Gastrocnemius medialis (tissue), 4 donors: ENCODE data around the gene MPP2.

Experiments used
- CTCF ChIP-seq, 5 experiments: fragments of 450-650 bp in 3 of 5; fragments of 200-600 bp in 2 of 5; sonication (generic) in 2 of 5; IDR thresholded peaks in 4 of 5; conservative IDR thresholded peaks in 1 of 5; 1 replicate in 4 of 5; 2 replicates in 1 of 5; pipeline ENCODE4 v1.5.1; 2016 to 2019; ENCODE audit warnings: antibody characterized with exemption in 5 of 5, mild to moderate bottlenecking in 3 of 5, moderate library complexity in 3 of 5
- POLR2A ChIP-seq, 2 donors: fragments of 450-650 bp; IDR thresholded peaks; one replicate each; pipeline ENCODE4 v1.6.1; 2017; ENCODE audit warnings: antibody characterized with exemption in 2 of 2, mild to moderate bottlenecking in 2 of 2, moderate library complexity in 2 of 2

DNA sequence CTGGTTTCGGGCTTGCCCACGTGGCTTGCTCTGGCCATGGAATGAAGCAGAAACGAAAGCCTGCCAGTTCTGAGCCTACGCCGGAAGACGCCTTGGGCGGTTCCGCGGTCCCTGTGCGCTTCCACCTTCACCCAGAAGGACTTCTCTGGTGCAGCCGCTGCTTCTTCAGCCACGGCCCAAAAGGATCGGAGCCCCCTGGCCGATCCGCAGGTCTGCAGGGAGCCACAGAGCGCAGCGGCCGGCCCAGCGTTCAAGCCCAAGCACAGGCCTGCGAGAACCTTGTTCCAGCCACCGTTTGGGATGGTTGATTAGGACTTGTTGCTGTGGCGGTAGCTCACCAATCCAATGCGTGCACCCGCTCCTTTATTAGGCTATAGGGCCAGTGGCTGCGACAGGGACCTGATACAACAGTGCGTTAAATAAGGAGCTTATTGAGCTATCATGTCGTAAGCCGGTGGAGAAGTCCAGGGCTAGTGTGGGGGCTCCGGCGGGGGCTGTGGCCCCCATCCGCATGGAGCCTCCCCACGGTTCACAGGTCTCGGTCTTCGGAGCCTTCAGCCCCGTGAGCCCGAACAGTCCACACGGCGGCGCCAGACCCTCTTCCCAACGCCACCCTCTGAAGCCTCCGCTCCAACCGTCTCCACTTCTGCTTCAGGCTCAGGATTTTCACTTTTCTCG is 10.2 kb upstream of the MPP2 start:
- TF ChIP-seq CTCF (IDR thresholded peaks at IDR 0.05 in 4 of 5, conservative IDR thresholded peaks at IDR 0.05 in 1 of 5) (peak in 2 of 5 experiments; percentile 21 to 61), POLR2A (IDR thresholded peaks at IDR 0.05) (no peak)
